Astrocyte (in vitro differentiated cells and primary cell): ENCODE measurements around the gene BICDL2. TPM values are rescaled to one million over a fixed set of nuclear protein-coding genes. Genes with fewer than 3 reads are reported as not detected.

ENCODE experiments used
- DNase-seq: peaks from one replicate; pipeline ENCODE4 v3.0.0-alpha.2; 2010; ENCODE audit warnings: low read depth
- FAIRE-seq: peaks from 2 replicates; lab custom pipeline; 2011; peaks lifted over from hg19 to GRCh38; lab: Jason Lieb, UNC
- H2AFZ ChIP-seq: 2 replicates; pipeline ENCODE4 v1.6.0; 2012; ENCODE audit warnings: low read depth, low read length, inconsistent platforms
- H3K27ac ChIP-seq: 2 replicates; pipeline ENCODE4 v1.5.1; 2011; ENCODE audit warnings: low read depth, low read length, inconsistent platforms
- H3K27me3 ChIP-seq: 2 replicates; pipeline ENCODE4 v1.6.0; 2011; ENCODE audit warnings: low read length, inconsistent platforms; ENCODE audit not compliant: insufficient read depth
- H3K36me3 ChIP-seq: 2 replicates; pipeline ENCODE4 v1.5.1; 2011; ENCODE audit warnings: low read length, inconsistent platforms; ENCODE audit not compliant: insufficient read depth
- H3K4me1 ChIP-seq: 2 replicates; pipeline ENCODE4 v1.5.1; 2011; ENCODE audit warnings: low read length, inconsistent platforms; ENCODE audit not compliant: insufficient read depth
- H3K4me2 ChIP-seq: 2 replicates; pipeline ENCODE4 v1.6.0; 2012; ENCODE audit warnings: low read length, inconsistent platforms
- H3K4me3 ChIP-seq: 2 replicates; pipeline ENCODE4 v1.5.1; 2011; ENCODE audit warnings: low read depth, mild to moderate bottlenecking, low read length, inconsistent platforms; ENCODE audit not compliant: insufficient read depth
- H3K79me2 ChIP-seq: 2 replicates; pipeline ENCODE4 v1.6.0; 2012; ENCODE audit warnings: mild to moderate bottlenecking, low read length, inconsistent platforms; ENCODE audit not compliant: insufficient read depth
- H3K9ac ChIP-seq: 2 replicates; pipeline ENCODE4 v1.6.0; 2012; ENCODE audit warnings: mild to moderate bottlenecking, low read length, inconsistent platforms
- H3K9me3 ChIP-seq: 2 replicates; pipeline ENCODE4 v1.5.1; 2012; ENCODE audit warnings: low read depth, mild to moderate bottlenecking, low read length, inconsistent platforms; ENCODE audit not compliant: insufficient read depth
- H4K20me1 ChIP-seq: 2 replicates; pipeline ENCODE4 v1.6.0; 2012; ENCODE audit warnings: low read length, inconsistent platforms; ENCODE audit not compliant: insufficient read depth
- H3K27ac Mint-ChIP-seq: one replicate; pipeline ENCODE4 v1.8.0; 2021; ENCODE audit warnings: mild to moderate bottlenecking, mixed read lengths; ENCODE audit not compliant: unreplicated experiment
- H3K27me3 Mint-ChIP-seq: one replicate; pipeline ENCODE4 v1.8.0; 2021; ENCODE audit warnings: low read depth, mixed read lengths; ENCODE audit not compliant: unreplicated experiment
- H3K36me3 Mint-ChIP-seq: one replicate; pipeline ENCODE4 v1.8.0; 2021; ENCODE audit warnings: low read depth, mixed read lengths; ENCODE audit not compliant: unreplicated experiment
- H3K4me1 Mint-ChIP-seq: one replicate; pipeline ENCODE4 v1.8.0; 2021; ENCODE audit warnings: low read depth, mixed read lengths; ENCODE audit not compliant: unreplicated experiment
- H3K4me3 Mint-ChIP-seq: one replicate; pipeline ENCODE4 v1.8.0; 2021; ENCODE audit warnings: mild to moderate bottlenecking, moderate library complexity, mixed read lengths; ENCODE audit not compliant: unreplicated experiment
- H3K9me3 Mint-ChIP-seq: one replicate; pipeline ENCODE4 v1.8.0; 2021; ENCODE audit warnings: mild to moderate bottlenecking, mixed read lengths; ENCODE audit not compliant: unreplicated experiment
- EZH2 ChIP-seq: IDR thresholded peaks from 2 replicates; pipeline ENCODE4 v1.6.1; 2012; ENCODE audit warnings: mild to moderate bottlenecking, low read length, inconsistent platforms; ENCODE audit not compliant: insufficient read depth
- total RNA-seq: library from RNA; stranded (reverse); gene quantifications from 2 replicates; pipeline ENCODE4 v1.2.1, GENCODE V29; 2021
- TF ChIP-seq, protein P1 (sequence below): IDR thresholded peaks from 2 replicates; pipeline ENCODE4 v1.5.1; 2011; ENCODE audit warnings: low read depth, mild to moderate bottlenecking, inconsistent platforms, low read length, moderate library complexity; ENCODE audit not compliant: insufficient read depth

Gene BICDL2
- total RNA-seq, 1 donor from 2014 or later, result 0.16 TPM

DNA sequence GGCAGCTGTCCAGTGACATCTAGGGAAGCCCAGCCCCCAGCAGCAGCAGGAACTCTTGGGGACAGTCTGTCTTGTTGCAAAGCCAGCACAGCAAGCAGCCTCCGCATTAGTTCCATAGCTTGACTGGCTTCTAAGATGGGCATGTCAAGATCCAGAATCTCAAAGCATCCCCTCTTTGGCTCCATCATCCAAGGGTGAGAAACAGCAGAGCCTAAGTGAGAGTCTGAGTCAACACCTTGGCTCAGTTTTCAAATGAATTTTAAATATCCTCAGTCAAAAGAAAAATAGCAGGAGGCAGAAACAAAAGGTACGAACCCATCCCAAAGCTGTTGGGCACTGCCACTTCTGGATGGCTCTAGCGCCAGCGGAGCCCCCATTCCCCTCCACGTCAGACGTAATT, 21.8 kb downstream of the BICDL2 start:
- Histone ChIP-seq H3K4me2 (no peak overlapping the region), H2AFZ (no peak overlapping the region), H3K4me1 (peaks cover 20% of the 10 kb centered on the region), H3K27me3 (peaks cover 24% of the 10 kb centered on the region), H3K79me2 (no peaks in the 10 kb centered on the region), H3K4me3 (no peak overlapping the region), H3K9me3 (no peaks in the 10 kb centered on the region), H4K20me1 (peaks cover 5% of the 10 kb centered on the region), H3K36me3 (no peaks in the 10 kb centered on the region), H3K27ac (no peak overlapping the region), H3K9ac (no peak overlapping the region)
- no peaks in the 10 kb centered on the region for H3K27me3 Mint-ChIP-seq
- H3K9me3 Mint-ChIP-seq, result no peaks in the 10 kb centered on the region
- H3K4me3 Mint-ChIP-seq, result peak overlapping the region; percentile 40
- DNase-seq, result no peak
- peaks cover 13% of the 10 kb centered on the region for H3K4me1 Mint-ChIP-seq
- FAIRE-seq, result no peak
- TF ChIP-seq, protein P1, sequence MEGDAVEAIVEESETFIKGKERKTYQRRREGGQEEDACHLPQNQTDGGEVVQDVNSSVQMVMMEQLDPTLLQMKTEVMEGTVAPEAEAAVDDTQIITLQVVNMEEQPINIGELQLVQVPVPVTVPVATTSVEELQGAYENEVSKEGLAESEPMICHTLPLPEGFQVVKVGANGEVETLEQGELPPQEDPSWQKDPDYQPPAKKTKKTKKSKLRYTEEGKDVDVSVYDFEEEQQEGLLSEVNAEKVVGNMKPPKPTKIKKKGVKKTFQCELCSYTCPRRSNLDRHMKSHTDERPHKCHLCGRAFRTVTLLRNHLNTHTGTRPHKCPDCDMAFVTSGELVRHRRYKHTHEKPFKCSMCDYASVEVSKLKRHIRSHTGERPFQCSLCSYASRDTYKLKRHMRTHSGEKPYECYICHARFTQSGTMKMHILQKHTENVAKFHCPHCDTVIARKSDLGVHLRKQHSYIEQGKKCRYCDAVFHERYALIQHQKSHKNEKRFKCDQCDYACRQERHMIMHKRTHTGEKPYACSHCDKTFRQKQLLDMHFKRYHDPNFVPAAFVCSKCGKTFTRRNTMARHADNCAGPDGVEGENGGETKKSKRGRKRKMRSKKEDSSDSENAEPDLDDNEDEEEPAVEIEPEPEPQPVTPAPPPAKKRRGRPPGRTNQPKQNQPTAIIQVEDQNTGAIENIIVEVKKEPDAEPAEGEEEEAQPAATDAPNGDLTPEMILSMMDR, result no peak
- TF ChIP-seq EZH2, result no peak
- no peak overlapping the region for H3K27ac Mint-ChIP-seq
- peaks cover 3% of the 10 kb centered on the region for H3K36me3 Mint-ChIP-seq

DNA sequence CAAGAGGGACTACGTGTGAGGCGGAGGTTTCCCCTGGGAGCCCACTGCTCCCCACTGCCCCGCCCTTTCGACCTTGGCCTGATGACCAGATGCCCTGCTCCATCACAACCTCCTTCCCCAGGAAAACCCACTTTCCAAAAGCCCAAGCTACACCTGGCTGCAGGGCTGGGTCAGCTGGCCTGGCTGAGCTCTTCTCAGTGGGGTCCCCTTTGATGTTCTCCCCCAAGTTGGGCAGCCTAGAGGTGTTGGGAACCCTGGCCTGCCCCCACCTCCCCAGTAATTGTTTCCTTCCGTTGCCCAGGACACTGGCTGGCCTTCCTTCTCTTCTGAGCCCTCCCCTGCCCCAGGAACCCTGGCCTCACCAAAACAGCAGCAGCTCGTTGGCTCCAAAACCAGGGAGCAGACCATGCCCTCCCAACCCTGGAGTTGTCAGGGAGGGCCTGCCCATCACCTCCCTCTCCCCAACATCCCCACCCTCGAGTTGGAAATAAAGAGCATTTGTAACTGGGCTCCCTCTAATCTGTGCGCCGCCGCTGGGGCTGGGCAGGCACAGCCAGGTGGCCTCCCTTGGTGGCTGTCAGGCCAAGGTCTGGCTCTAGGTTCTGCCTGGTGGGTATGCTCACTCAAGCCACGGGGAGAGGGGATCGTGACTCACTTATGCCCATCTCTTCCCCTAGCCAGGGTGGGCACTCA, 22.6 kb downstream of the BICDL2 start:
- Histone ChIP-seq H3K9ac (no peak overlapping the region), H3K4me3 (no peak overlapping the region), H3K36me3 (no peaks in the 10 kb centered on the region), H3K27me3 (peaks cover 24% of the 10 kb centered on the region), H3K9me3 (no peaks in the 10 kb centered on the region), H3K4me1 (peaks cover 22% of the 10 kb centered on the region), H2AFZ (no peak overlapping the region), H4K20me1 (peaks cover 5% of the 10 kb centered on the region), H3K4me2 (no peak overlapping the region), H3K27ac (no peak overlapping the region), H3K79me2 (no peaks in the 10 kb centered on the region)
- no peak overlapping the region for H3K27ac Mint-ChIP-seq
- DNase-seq, result no peak
- H3K4me1 Mint-ChIP-seq, result peaks cover 13% of the 10 kb centered on the region
- peak overlapping the region; percentile 34 for H3K4me3 Mint-ChIP-seq
- FAIRE-seq, result no peak
- TF ChIP-seq, protein P1, result no peak
- no peak for TF ChIP-seq EZH2
- H3K27me3 Mint-ChIP-seq, result no peaks in the 10 kb centered on the region
- peaks cover 3% of the 10 kb centered on the region for H3K36me3 Mint-ChIP-seq
- no peaks in the 10 kb centered on the region for H3K9me3 Mint-ChIP-seq

DNA sequence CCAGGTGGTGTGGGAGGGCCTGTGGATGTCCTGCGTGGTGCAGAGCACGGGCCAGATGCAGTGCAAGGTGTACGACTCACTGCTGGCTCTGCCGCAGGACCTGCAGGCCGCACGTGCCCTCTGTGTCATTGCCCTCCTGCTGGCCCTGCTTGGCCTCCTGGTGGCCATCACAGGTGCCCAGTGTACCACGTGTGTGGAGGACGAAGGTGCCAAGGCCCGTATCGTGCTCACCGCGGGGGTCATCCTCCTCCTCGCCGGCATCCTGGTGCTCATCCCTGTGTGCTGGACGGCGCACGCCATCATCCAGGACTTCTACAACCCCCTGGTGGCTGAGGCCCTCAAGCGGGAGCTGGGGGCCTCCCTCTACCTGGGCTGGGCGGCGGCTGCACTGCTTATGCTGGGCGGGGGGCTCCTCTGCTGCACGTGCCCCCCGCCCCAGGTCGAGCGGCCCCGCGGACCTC, 23.2 kb downstream of the BICDL2 start:
- Histone ChIP-seq H3K36me3 (no peaks in the 10 kb centered on the region), H3K27ac (no peak overlapping the region), H3K4me3 (no peak overlapping the region), H3K4me2 (no peak overlapping the region), H3K79me2 (no peaks in the 10 kb centered on the region), H2AFZ (no peak overlapping the region), H3K9me3 (no peaks in the 10 kb centered on the region), H3K4me1 (peaks cover 22% of the 10 kb centered on the region), H3K27me3 (peaks cover 28% of the 10 kb centered on the region), H3K9ac (no peak overlapping the region), H4K20me1 (peaks cover 5% of the 10 kb centered on the region)
- no peak overlapping the region for H3K27ac Mint-ChIP-seq
- FAIRE-seq (no peak), DNase-seq (no peak)
- no peak overlapping the region for H3K4me3 Mint-ChIP-seq
- H3K4me1 Mint-ChIP-seq, result peaks cover 15% of the 10 kb centered on the region
- TF ChIP-seq, protein P1, result no peak
- TF ChIP-seq EZH2, result no peak
- no peaks in the 10 kb centered on the region for H3K9me3 Mint-ChIP-seq
- H3K27me3 Mint-ChIP-seq, result no peaks in the 10 kb centered on the region
- H3K36me3 Mint-ChIP-seq, result peaks cover 3% of the 10 kb centered on the region
